RPMI7951 (cell line): ENCODE measurements around the gene WLS. TPM values are rescaled to one million over a fixed set of nuclear protein-coding genes. Genes with fewer than 3 reads are reported as not detected.

Experiments used
- DNase-seq: peaks from one replicate; pipeline ENCODE4 v3.0.0-alpha.2; 2012; ENCODE audit warnings: low read depth
- total RNA-seq: library from RNA; depleted of rRNA; stranded (reverse); fragments of >200 nt; shearing (Covaris generic); gene quantifications from 2 replicates; pipeline ENCODE4 v1.2.3, GENCODE V29; 2014; rRNA removed

WLS gene
- total RNA-seq, 1 experiment from 2014 or later: 77.6 TPM

DNA sequence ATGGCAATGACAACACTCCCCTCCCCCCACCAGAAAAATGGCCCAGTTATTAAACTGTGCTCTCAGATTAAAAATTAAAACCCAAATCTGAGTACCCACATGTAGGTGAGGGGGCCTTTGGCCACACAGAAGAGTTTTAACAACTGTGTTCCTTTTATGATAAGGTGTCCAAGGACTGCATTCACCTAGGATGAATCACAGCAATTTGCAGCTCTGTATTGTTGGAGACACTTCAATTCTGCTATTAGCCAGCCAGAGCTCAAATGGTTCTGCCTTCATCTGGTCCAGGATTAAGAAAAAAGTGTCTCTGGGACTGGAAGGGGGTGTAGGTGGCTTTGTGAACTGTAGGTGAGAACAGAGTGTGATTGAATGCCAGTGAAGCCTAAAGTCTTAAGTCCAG lies 138.6 kb downstream of the WLS start:
- no peak for DNase-seq

- DNase-seq: no peak
Observed at GRCh38 chr1:68087184-68087583, 145.1 kb downstream of the WLS start.

DNA sequence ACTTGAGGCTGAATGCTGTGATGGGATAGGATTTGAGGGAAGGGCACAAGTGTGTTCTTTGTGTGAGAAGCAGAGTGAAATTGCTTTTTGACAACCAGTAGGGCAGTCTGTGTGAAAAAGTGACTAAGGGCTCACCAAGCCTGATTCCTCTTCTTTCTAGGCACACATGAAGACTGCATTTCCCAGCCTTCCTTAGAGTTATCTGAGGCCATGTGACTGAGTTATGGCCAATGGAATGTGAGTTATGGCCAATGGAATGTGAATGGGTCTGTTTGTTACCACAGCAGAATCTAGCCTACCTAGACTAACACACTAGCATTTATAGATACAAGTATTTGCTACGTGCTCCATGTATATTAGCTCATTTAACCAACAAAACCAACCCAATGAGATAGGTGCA lies 146.6 kb downstream of the WLS start:
- no peak for DNase-seq

- DNase-seq: no peak
Observed at GRCh38 chr1:68083686-68084085, 148.6 kb downstream of the WLS start.

DNA sequence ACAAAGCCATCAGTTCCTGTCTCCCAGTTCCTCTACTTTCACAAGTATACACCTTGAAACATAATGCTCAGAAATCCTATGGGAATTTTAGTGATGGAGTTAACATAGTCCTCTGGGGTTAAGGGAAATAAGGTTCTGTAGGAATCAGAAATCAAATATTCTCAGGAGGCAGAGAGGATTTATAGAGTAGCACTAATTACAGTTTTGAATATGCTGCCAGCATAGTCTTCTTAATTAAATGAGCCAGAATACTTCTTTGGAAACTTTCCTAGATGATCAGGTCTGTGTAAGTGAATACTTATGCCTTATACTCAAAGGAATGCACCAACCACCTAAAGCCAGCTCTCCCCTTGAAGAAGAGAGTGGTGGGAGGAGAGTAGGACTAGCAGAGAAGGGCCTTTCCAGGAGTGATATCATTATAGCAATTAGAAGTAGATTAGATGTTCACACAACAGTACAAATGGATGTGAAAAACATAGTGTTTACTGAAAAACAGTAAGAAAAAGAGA lies 150.5 kb downstream of the WLS start:
- no peak for DNase-seq

DNA sequence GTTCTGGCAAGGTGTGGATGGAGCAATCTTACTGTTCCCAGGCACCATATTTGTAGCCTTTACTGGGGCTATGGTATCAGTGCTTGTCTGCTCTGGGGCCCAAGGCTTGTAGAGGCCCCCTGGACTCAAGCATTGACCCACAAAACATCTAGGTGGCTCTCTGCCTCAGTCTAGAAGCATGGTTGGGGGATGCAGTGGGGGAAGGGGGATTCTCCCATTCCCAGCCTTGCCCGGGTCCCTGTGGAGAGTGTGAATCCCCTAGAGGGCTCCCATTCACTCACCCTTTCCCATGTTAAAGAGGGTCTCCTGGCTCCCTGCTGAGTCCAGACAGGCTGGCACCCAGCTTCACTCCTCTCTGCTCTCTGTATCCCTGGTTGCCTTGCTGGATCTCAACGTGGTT lies 153.7 kb downstream of the WLS start:
- no peak for DNase-seq

Other genes with a start within 250 kb of the WLS start
- gene DIRAS3, start 181.9 kb downstream of the WLS start, total RNA-seq: not detected in 2 replicates
- not detected in 2 replicates for gene RPE65, start 217.4 kb upstream of the WLS start, total RNA-seq